ENCODE data around the gene ENTPD8.

Gene ENTPD8

GRCh38 chr9:137391411-137391754 lies 49.8 kb downstream of the ENTPD8 start:
- ATAC-seq: no peak
- TF ChIP-seq ESRRG (CRISPR knock-in tag; IDR thresholded peaks at IDR 0.05) (no peak), TCF4 (CRISPR knock-in tag; IDR thresholded peaks at IDR 0.05; ENCODE audit: borderline replicate concordance) (no peak), ZFP30 (CRISPR knock-in tag; IDR thresholded peaks at IDR 0.05) (no peak), CSDC2 (CRISPR knock-in tag; IDR thresholded peaks at IDR 0.05) (no peak), SNAI2 (CRISPR knock-in tag; IDR thresholded peaks at IDR 0.05) (no peak), OSR1 (CRISPR knock-in tag; IDR thresholded peaks at IDR 0.05) (no peak), CSRNP3 (CRISPR knock-in tag; IDR thresholded peaks at IDR 0.05) (no peak), ZC3H10 (CRISPR knock-in tag; IDR thresholded peaks at IDR 0.05) (no peak), ZNF70 (CRISPR knock-in tag; IDR thresholded peaks at IDR 0.05) (no peak), TOX (CRISPR knock-in tag; IDR thresholded peaks at IDR 0.05; ENCODE audit: borderline replicate concordance) (no peak), POU6F1 (CRISPR knock-in tag; IDR thresholded peaks at IDR 0.05; ENCODE audit: borderline replicate concordance, low read depth) (no peak), RARB (CRISPR knock-in tag; IDR thresholded peaks at IDR 0.05) (no peak), ARNTL (CRISPR knock-in tag; IDR thresholded peaks at IDR 0.05; ENCODE audit: borderline replicate concordance, low read depth) (no peak), BACH2 (CRISPR knock-in tag; IDR thresholded peaks at IDR 0.05; ENCODE audit: borderline replicate concordance) (no peak)

GRCh38 chr9:137390553-137391410 lies 50.4 kb downstream of the ENTPD8 start:
- TF ChIP-seq POU6F1 (CRISPR knock-in tag; IDR thresholded peaks at IDR 0.05; ENCODE audit: borderline replicate concordance, low read depth) (no peak), ZNF8 (CRISPR knock-in tag; IDR thresholded peaks at IDR 0.05) (no peak), TOX (CRISPR knock-in tag; IDR thresholded peaks at IDR 0.05; ENCODE audit: borderline replicate concordance) (no peak), BACH2 (CRISPR knock-in tag; IDR thresholded peaks at IDR 0.05; ENCODE audit: borderline replicate concordance) (no peak), ZNF565 (CRISPR knock-in tag; conservative IDR thresholded peaks at IDR 0.05; ENCODE audit: low read depth) (no peak), RARB (CRISPR knock-in tag; IDR thresholded peaks at IDR 0.05) (no peak), TCF4 (CRISPR knock-in tag; IDR thresholded peaks at IDR 0.05; ENCODE audit: borderline replicate concordance) (no peak), ARNTL (CRISPR knock-in tag; IDR thresholded peaks at IDR 0.05; ENCODE audit: borderline replicate concordance, low read depth) (no peak)
- no peak for ATAC-seq

- ATAC-seq: no peak
- TF ChIP-seq ISL1 (CRISPR knock-in tag; IDR thresholded peaks at IDR 0.05) (no peak), RARB (CRISPR knock-in tag; IDR thresholded peaks at IDR 0.05) (no peak), TSHZ2 (CRISPR knock-in tag; IDR thresholded peaks at IDR 0.05) (no peak), BACH2 (CRISPR knock-in tag; IDR thresholded peaks at IDR 0.05; ENCODE audit: borderline replicate concordance) (no peak), ZFP30 (CRISPR knock-in tag; IDR thresholded peaks at IDR 0.05) (no peak), PPARA (CRISPR knock-in tag; IDR thresholded peaks at IDR 0.05; ENCODE audit: borderline replicate concordance) (no peak)
Measured at GRCh38 chr9:137389428-137389746, 51.8 kb downstream of the ENTPD8 start.

Measured in SK-N-SH treated with all-trans-retinoic acid at 6 μM for 48 hours (cell line).